Body of pancreas (tissue), 4 donors: Measurements from ENCODE around the gene NEGR1.

Experiments
- POLR2A ChIP-seq, 3 donors: fragments of 450-650 bp; IDR thresholded peaks; one replicate each; pipeline ENCODE4 v1.6.1; 2016; ENCODE audit warnings: antibody characterized with exemption in 3 of 3, mild to moderate bottlenecking in 2 of 3
- TF ChIP-seq, protein P1 (sequence below), 7 experiments: fragments of 450-650 bp in 4 of 7; fragments of 200-600 bp in 3 of 7; sonication (generic) in 3 of 7; IDR thresholded peaks; one replicate each; pipeline ENCODE4 v1.5.1; 2016 to 2019; ENCODE audit warnings: antibody characterized with exemption in 7 of 7

DNA sequence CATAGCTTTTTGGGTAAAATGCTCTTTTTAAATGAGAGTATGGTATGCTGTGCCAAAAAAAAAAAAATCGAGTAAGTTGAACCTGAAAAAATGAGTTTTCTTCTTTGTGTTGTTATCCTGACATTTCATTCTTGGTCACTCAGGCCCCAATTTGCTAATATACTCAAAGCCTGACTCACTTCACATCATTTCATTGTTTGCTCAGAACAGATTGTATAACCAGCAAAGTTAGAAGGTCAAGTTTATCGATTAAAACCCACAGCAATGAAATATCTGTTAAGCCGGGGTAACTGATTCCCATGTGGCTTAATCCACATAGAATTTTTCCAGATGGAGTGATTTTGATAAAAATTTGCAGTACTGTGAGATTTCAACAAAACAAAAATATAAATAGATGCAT, 363.7 kb downstream of the NEGR1 start:
- no peak for TF ChIP-seq POLR2A (IDR thresholded peaks at IDR 0.05)
- TF ChIP-seq, protein P1, sequence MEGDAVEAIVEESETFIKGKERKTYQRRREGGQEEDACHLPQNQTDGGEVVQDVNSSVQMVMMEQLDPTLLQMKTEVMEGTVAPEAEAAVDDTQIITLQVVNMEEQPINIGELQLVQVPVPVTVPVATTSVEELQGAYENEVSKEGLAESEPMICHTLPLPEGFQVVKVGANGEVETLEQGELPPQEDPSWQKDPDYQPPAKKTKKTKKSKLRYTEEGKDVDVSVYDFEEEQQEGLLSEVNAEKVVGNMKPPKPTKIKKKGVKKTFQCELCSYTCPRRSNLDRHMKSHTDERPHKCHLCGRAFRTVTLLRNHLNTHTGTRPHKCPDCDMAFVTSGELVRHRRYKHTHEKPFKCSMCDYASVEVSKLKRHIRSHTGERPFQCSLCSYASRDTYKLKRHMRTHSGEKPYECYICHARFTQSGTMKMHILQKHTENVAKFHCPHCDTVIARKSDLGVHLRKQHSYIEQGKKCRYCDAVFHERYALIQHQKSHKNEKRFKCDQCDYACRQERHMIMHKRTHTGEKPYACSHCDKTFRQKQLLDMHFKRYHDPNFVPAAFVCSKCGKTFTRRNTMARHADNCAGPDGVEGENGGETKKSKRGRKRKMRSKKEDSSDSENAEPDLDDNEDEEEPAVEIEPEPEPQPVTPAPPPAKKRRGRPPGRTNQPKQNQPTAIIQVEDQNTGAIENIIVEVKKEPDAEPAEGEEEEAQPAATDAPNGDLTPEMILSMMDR (IDR thresholded peaks at IDR 0.05), result no peak
